Hepatocyte (in vitro differentiated cells): ENCODE measurements around the gene MSX1. TPM values are rescaled to one million over a fixed set of nuclear protein-coding genes. Genes with fewer than 3 reads are reported as not detected.

Experiments used
- DNase-seq: peaks from one replicate; pipeline ENCODE4 v3.0.0-alpha.2; 2016; ENCODE audit warnings: low spot score
- H2AFZ ChIP-seq: fragments of 200-600 bp; sonication (generic); 2 replicates; pipeline ENCODE4 v1.6.0; 2016; ENCODE audit warnings: antibody characterized with exemption, mild to moderate bottlenecking
- H3K27ac ChIP-seq: fragments of 200-600 bp; sonication (generic); 2 replicates; pipeline ENCODE4 v1.5.1; 2016; ENCODE audit warnings: mild to moderate bottlenecking
- H3K27me3 ChIP-seq: fragments of 200-600 bp; sonication (generic); 2 replicates; pipeline ENCODE4 v1.6.1; 2016
- H3K36me3 ChIP-seq: fragments of 200-600 bp; sonication (generic); replicated peaks from 2 replicates; pipeline ENCODE4 v1.5.1; 2016; ENCODE audit warnings: low read depth; ENCODE audit not compliant: insufficient read depth
- H3K4me1 ChIP-seq: fragments of 200-600 bp; sonication (generic); 2 replicates; pipeline ENCODE4 v1.5.1; 2016; ENCODE audit warnings: mild to moderate bottlenecking, moderate library complexity; ENCODE audit not compliant: insufficient read depth
- H3K4me2 ChIP-seq: fragments of 200-600 bp; sonication (generic); 2 replicates; pipeline ENCODE4 v1.6.0; 2016
- H3K4me3 ChIP-seq: fragments of 200-600 bp; sonication (generic); 2 replicates; pipeline ENCODE4 v1.5.1; 2016; ENCODE audit warnings: mild to moderate bottlenecking
- H3K79me2 ChIP-seq: fragments of 200-600 bp; sonication (generic); 2 replicates; pipeline ENCODE4 v1.6.0; 2017; ENCODE audit warnings: mild to moderate bottlenecking
- H3K9me2 ChIP-seq: fragments of 200-600 bp; sonication (generic); replicated peaks from 2 replicates; pipeline ENCODE4 v1.6.0; 2017; ENCODE audit warnings: mild to moderate bottlenecking; ENCODE audit not compliant: insufficient read depth
- H3K9me3 ChIP-seq: fragments of 200-600 bp; sonication (generic); 2 replicates; pipeline ENCODE4 v1.5.1; 2016; ENCODE audit warnings: low read depth, mild to moderate bottlenecking
- H4K20me1 ChIP-seq: fragments of 200-600 bp; sonication (generic); 2 replicates; pipeline ENCODE4 v1.6.0; 2016; ENCODE audit warnings: mild to moderate bottlenecking; ENCODE audit not compliant: insufficient read depth, poor library complexity, severe bottlenecking
- CTCF ChIP-seq: fragments of 200-600 bp; sonication (generic); IDR thresholded peaks from 2 replicates; pipeline ENCODE4 v1.5.1; 2016; ENCODE audit warnings: antibody characterized with exemption, mild to moderate bottlenecking; ENCODE audit not compliant: poor library complexity
- EZH2 ChIP-seq: fragments of 200-600 bp; sonication (generic); IDR thresholded peaks from 2 replicates; pipeline ENCODE4 v1.6.1; 2016; ENCODE audit warnings: antibody characterized with exemption, mild to moderate bottlenecking, borderline replicate concordance
- EZH2phosphoT487 ChIP-seq: fragments of 200-600 bp; sonication (generic); IDR thresholded peaks from one replicate; pipeline ENCODE4 v1.6.1; 2018; ENCODE audit warnings: antibody characterized with exemption, mild to moderate bottlenecking, low read depth, moderate library complexity; ENCODE audit not compliant: unreplicated experiment, severe bottlenecking
- WGBS: methylation state at CpG from one replicate; pipeline ENCODE4 v1.1.6; 2016; ENCODE audit warnings: low lambda C conversion rate; ENCODE audit errors: missing lambda C conversion rate; 5-methylcytosine and 5-hydroxymethylcytosine counted together
- polyA plus RNA-seq: library from polyadenylated mRNA; unstranded; fragments of >200 nt; fragmentation: Nextera tagmentation; extraction: Ambion mirVana; gene quantifications from 2 replicates; pipeline ENCODE4 v1.2.1, GENCODE V29; 2016
- total RNA-seq: library from RNA; depleted of rRNA; stranded (reverse); fragments of >200 nt; gene quantifications from 2 replicates; pipeline ENCODE4 v1.2.3, GENCODE V29; 2014

MSX1 gene
- total and polyA plus RNA-seq, 2 experiments from 2014 or later, result 25.4 to 30.4 TPM

GRCh38 chr4:4859799-4860599, 534 bp downstream of the MSX1 start:
- peak; percentile 28 for DNase-seq
- peaks cover 15% of the 10 kb centered on the region for H3K4me1 ChIP-seq

DNA sequence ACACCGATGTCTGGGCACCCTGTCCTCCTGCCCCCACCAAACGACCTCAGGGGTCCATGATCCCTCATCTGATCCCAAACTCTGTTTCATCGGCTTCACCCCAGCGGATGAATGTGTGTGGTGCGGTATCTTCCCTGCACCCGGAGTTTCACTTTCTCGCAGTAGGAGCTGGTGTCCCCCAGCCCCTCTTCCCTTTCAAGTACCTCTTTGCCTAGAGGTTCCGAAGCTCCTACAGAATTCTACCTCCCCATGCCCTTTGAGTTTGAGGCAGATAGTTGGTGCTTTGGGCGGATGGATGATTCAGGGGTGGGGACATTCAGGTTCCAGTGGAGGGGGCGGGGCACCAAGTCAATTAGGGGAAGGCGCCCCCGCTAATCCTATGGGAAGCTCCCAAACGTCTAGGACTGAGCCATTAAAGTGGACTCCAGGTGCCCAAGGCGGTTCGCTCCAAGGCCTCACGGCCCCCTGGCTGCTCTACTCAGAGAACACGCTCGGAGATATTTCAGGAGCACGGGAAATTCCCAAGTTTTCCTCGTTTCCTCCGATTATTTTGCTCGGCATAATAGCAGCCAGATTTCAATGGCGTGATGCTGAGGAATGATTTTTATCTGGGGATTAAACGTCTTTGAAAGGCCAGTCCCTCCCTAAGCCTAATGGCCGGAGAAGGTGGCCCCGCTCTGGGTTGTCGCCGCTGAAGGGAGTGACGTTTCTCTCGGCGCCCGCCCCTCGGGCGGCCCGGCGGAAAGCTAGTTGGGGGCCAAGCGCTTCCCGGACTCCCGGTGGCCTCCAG, 1.3 kb downstream of the MSX1 start:
- Histone ChIP-seq H3K27ac (peak overlapping the region; percentile 52), H3K27me3 (peaks cover 84% of the 10 kb centered on the region), H3K4me3 (peak overlapping the region; percentile 89), H3K36me3 (no peaks in the 10 kb centered on the region), H3K9me3 (no peaks in the 10 kb centered on the region), H3K9me2 (no peaks in the 10 kb centered on the region), H4K20me1 (peaks cover 11% of the 10 kb centered on the region), H3K79me2 (peaks cover 38% of the 10 kb centered on the region), H3K4me2 (peak overlapping the region; percentile 87), H3K4me1 (peaks cover 19% of the 10 kb centered on the region), H2AFZ (peak overlapping the region; percentile 3)
- TF ChIP-seq EZH2 (peak; percentile 84), EZH2phosphoT487 (no peak), CTCF (no peak)
- peak; percentile 53 for DNase-seq
- WGBS, result 2% methylated on average over 39 of the region's 39 CpGs

More at GRCh38 chr4:4859799-4860599, 534 bp downstream of the MSX1 start:
- TF ChIP-seq EZH2 (no peak), CTCF (no peak), EZH2phosphoT487 (no peak)
- Histone ChIP-seq H3K27ac (peak overlapping the region; percentile 52), H3K27me3 (peaks cover 84% of the 10 kb centered on the region), H3K79me2 (peaks cover 38% of the 10 kb centered on the region), H3K9me3 (no peaks in the 10 kb centered on the region), H3K4me2 (peak overlapping the region; percentile 87), H3K36me3 (no peaks in the 10 kb centered on the region), H2AFZ (peak overlapping the region; percentile 38), H4K20me1 (peaks cover 11% of the 10 kb centered on the region), H3K9me2 (no peaks in the 10 kb centered on the region), H3K4me3 (peak overlapping the region; percentile 89)
- under 1% methylated on average over 41 of the region's 80 CpGs for WGBS

DNA sequence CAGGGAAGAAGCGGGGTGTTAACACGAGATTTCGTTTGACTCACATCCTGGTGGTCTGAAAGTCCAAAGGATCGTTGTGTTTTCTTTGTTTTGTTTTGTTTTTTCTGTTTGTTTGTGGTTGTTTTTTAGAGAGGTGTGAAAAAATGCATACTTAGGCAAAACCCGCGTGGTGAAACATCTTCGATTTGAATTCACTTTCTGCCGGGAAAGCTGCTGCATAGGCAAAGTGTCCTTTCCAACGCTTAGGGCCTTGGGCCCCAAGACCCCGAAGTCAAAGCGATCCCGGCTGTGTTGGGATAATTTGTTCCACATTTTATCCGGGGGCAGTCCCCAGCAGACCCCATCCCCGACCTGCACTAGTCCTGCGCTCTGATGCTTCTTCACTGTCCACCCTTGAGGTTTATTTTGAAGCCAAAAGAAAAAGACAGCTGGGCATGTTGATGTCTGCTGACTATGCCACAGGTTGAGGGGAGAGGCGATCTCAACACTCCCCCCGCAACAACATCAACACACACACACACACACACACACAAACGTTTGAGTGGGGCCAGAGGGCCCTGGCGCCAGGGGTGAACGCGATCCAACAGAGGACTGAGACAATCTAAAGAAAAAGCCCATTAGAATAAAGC, 2.0 kb downstream of the MSX1 start:
- peak overlapping the region; percentile 52 for H3K27ac ChIP-seq
- WGBS, result 12% methylated on average over 21 of the region's 21 CpGs
- H3K9me2 ChIP-seq, result no peaks in the 10 kb centered on the region
- DNase-seq, result no peak
- no peaks in the 10 kb centered on the region for H3K9me3 ChIP-seq
- H3K36me3 ChIP-seq, result no peaks in the 10 kb centered on the region
- H3K79me2 ChIP-seq, result peaks cover 38% of the 10 kb centered on the region
- H3K4me2 ChIP-seq, result peak overlapping the region; percentile 87
- H3K27me3 ChIP-seq, result peaks cover 84% of the 10 kb centered on the region
- peaks cover 11% of the 10 kb centered on the region for H4K20me1 ChIP-seq
- peak overlapping the region; percentile 89 for H3K4me3 ChIP-seq
- peaks cover 15% of the 10 kb centered on the region for H3K4me1 ChIP-seq
- H2AFZ ChIP-seq, result peak overlapping the region; percentile 3
- TF ChIP-seq EZH2, result peak; percentile 40
- no peak for TF ChIP-seq EZH2phosphoT487
